Fibroblast of lung (primary cell): ENCODE results near the gene PILRA. TPM values are rescaled to one million over a fixed set of nuclear protein-coding genes. Genes with fewer than 3 reads are reported as not detected.

Experiments
- DNase-seq, 2 donors: peaks; one replicate each; pipeline versions ENCODE4 v3.0.0 to v3.0.0-alpha.2; 2010; ENCODE audit warnings: low read depth in 2 of 2
- H2AFZ ChIP-seq: 2 replicates; pipeline ENCODE4 v1.5.1; 2012; ENCODE audit warnings: low read length, control low read depth, inconsistent platforms
- H3K27ac ChIP-seq: 2 replicates; pipeline ENCODE4 v1.5.1; 2011; ENCODE audit warnings: low read length, control low read depth; ENCODE audit not compliant: insufficient read depth
- H3K27me3 ChIP-seq: 2 replicates; pipeline ENCODE4 v1.5.1; 2011; ENCODE audit warnings: mild to moderate bottlenecking, low read length; ENCODE audit not compliant: control insufficient read depth, insufficient read depth
- H3K36me3 ChIP-seq: 2 replicates; pipeline ENCODE4 v1.5.1; 2011; ENCODE audit warnings: low read length; ENCODE audit not compliant: control insufficient read depth, insufficient read depth
- H3K4me1 ChIP-seq: 2 replicates; pipeline ENCODE4 v1.5.1; 2011; ENCODE audit warnings: low read length; ENCODE audit not compliant: control insufficient read depth, insufficient read depth; ENCODE audit errors: extremely low read depth
- H3K4me2 ChIP-seq: 2 replicates; pipeline ENCODE4 v1.5.1; 2011; ENCODE audit warnings: low read length, control low read depth; ENCODE audit not compliant: insufficient read depth; ENCODE audit errors: extremely low read depth
- H3K4me3 ChIP-seq, 4 experiments: fragments of 200-600 bp in 1 of 4; sonication (generic) in 1 of 4; replicated peaks in 1 of 4; 2 replicates each; pipeline ENCODE4 v1.5.1; 2011 to 2016; ENCODE audit warnings: low read length in 4 of 4, low read depth in 3 of 4, mild to moderate bottlenecking in 3 of 4, control low read depth in 2 of 4, inconsistent platforms in 1 of 4, mixed read lengths in 1 of 4; ENCODE audit not compliant: insufficient read depth in 1 of 4; ENCODE audit errors: control extremely low read depth in 1 of 4
- H3K79me2 ChIP-seq: 2 replicates; pipeline ENCODE4 v1.5.1; 2012; ENCODE audit warnings: mild to moderate bottlenecking, low read length, inconsistent platforms; ENCODE audit not compliant: control insufficient read depth, insufficient read depth
- H3K9ac ChIP-seq: 2 replicates; pipeline ENCODE4 v1.5.1; 2011; ENCODE audit warnings: mild to moderate bottlenecking, low read length, control low read depth; ENCODE audit not compliant: insufficient read depth
- H3K9me3 ChIP-seq: 2 replicates; pipeline ENCODE4 v1.5.1; 2012; ENCODE audit warnings: low read depth, low read length; ENCODE audit not compliant: control insufficient read depth, insufficient read depth
- H4K20me1 ChIP-seq: 2 replicates; pipeline ENCODE4 v1.5.1; 2011; ENCODE audit warnings: low read length; ENCODE audit not compliant: control insufficient read depth, insufficient read depth; ENCODE audit errors: extremely low read depth
- CTCF ChIP-seq, 2 donors: IDR thresholded peaks in 1 of 2; conservative IDR thresholded peaks in 1 of 2; 1 replicate in 1 of 2; 2 replicates in 1 of 2; pipeline ENCODE4 v1.5.1; 2011 to 2012; ENCODE audit warnings: low read length in 2 of 2, control low read depth in 1 of 2, inconsistent platforms in 1 of 2, low read depth in 1 of 2, mild to moderate bottlenecking in 1 of 2
- EZH2 ChIP-seq: IDR thresholded peaks from 2 replicates; pipeline ENCODE4 v1.5.1; 2012; ENCODE audit warnings: low read length, control low read depth, mild to moderate bottlenecking; ENCODE audit errors: missing control alignments
- polyA plus RNA-seq, 2 donors: library from polyadenylated mRNA; depleted of rRNA in 1 of 2; stranded (reverse) in 1 of 2; unstranded in 1 of 2; fragments of >200 nt; gene quantifications; 2 replicates each; pipeline ENCODE4 v1.2.1, GENCODE V29; 2011 to 2012; ENCODE audit warnings: missing spikeins in 1 of 2
- total RNA-seq: library from RNA; depleted of rRNA; stranded (reverse); fragments of >200 nt; gene quantifications from 2 replicates; pipeline ENCODE4 v1.2.1, GENCODE V29; 2014

PILRA gene
- total and polyA plus RNA-seq, 2 donors (not counting 1 experiment from before 2014, with no cell fraction given), result 0.15 to 0.33 TPM

- Histone ChIP-seq H3K27ac (peak overlapping the region; percentile 100), H3K9me3 (no peaks in the 10 kb centered on the region), H4K20me1 (no peaks in the 10 kb centered on the region), H3K4me3 (peak overlapping the region; percentile 75 to 88 (median 76)), H3K4me2 (peak overlapping the region; percentile 98), H2AFZ (no peak overlapping the region), H3K4me1 (peaks cover 4% of the 10 kb centered on the region), H3K9ac (peak overlapping the region; percentile 99), H3K27me3 (no peaks in the 10 kb centered on the region), H3K36me3 (peaks cover 13% of the 10 kb centered on the region), H3K79me2 (peaks cover 34% of the 10 kb centered on the region)
- DNase-seq, result peak; percentile 99 to 100
- TF ChIP-seq EZH2 (no peak), CTCF (conservative IDR thresholded peaks at IDR 0.05 in 1 of 2, IDR thresholded peaks at IDR 0.05 in 1 of 2; ENCODE audit: low read depth in 1 of 2, low read length in 2 of 2) (no peak)
These were observed 55.8 kb downstream of the PILRA start for GRCh38 chr7:100428967-100429636.

GRCh38 chr7:100429637-100430492 is 56.6 kb downstream of the PILRA start, which contains the start of gene MEPCE:
TSS of gene MEPCE (plus strand) at chr7:100429831. CDS start at chr7:100430019, 188 bp downstream.
- Histone ChIP-seq H3K4me1 (peaks cover 4% of the 10 kb centered on the region), H3K27me3 (no peaks in the 10 kb centered on the region), H3K36me3 (peaks cover 15% of the 10 kb centered on the region), H3K27ac (peak within 1 kb of the TSS; percentile 100), H4K20me1 (no peaks in the 10 kb centered on the region), H3K9ac (peak within 1 kb of the TSS; percentile 99), H3K79me2 (peaks cover 41% of the 10 kb centered on the region), H2AFZ (no peak within 1 kb of the TSS), H3K4me3 (peak within 1 kb of the TSS; percentile 75 to 88 (median 78)), H3K4me2 (peak within 1 kb of the TSS; percentile 98), H3K9me3 (no peaks in the 10 kb centered on the region)
- peak; percentile 92 to 97 for DNase-seq
- TF ChIP-seq CTCF (conservative IDR thresholded peaks at IDR 0.05 in 1 of 2, IDR thresholded peaks at IDR 0.05 in 1 of 2; ENCODE audit: low read depth in 1 of 2, low read length in 2 of 2), result no peak
- no peak for TF ChIP-seq EZH2
